HTERT RPE-1 (cell line): ENCODE data around the gene HINT2.

Experiments used
- in situ Hi-C: fragments of 300-500 bp; cut with MboI; formaldehyde crosslinking; loops from 4 replicates; pipeline ENCODE4 v1.14.3; 2020; ENCODE audit warnings: low sequenced_read_pairs

HINT2 gene

GRCh38 chr9:35814841-35815543 is at the start of gene HINT2:
Gene HINT2 (minus strand): TSS chr9:35815042. CDS start chr9:35814979, 63 bp downstream.
- in situ Hi-C loops: no loop called here

DNA sequence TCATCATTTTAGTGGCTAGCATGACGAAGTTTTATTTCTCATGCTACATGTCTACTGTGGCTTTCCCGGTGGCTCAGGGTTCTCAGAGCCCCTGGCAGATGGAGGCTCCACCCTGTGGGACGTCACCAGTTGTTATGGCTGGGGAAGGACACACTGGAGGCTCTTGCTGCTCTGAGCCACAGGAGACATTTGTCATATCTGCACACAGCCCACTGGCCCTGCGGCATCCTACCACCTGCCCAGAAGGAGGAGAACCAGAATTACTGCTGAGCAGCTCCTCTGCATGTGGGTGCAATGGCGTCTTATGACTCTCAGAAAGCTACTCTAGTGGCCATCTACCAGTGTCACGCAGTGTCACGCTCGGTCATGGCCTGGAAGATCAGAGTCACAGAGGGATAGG is 48.7 kb upstream of the HINT2 start:
- in situ Hi-C loops: no loop called here

GRCh38 chr9:35862328-35862727 is 47.5 kb upstream of the HINT2 start:
- in situ Hi-C loops: no loop called here

DNA sequence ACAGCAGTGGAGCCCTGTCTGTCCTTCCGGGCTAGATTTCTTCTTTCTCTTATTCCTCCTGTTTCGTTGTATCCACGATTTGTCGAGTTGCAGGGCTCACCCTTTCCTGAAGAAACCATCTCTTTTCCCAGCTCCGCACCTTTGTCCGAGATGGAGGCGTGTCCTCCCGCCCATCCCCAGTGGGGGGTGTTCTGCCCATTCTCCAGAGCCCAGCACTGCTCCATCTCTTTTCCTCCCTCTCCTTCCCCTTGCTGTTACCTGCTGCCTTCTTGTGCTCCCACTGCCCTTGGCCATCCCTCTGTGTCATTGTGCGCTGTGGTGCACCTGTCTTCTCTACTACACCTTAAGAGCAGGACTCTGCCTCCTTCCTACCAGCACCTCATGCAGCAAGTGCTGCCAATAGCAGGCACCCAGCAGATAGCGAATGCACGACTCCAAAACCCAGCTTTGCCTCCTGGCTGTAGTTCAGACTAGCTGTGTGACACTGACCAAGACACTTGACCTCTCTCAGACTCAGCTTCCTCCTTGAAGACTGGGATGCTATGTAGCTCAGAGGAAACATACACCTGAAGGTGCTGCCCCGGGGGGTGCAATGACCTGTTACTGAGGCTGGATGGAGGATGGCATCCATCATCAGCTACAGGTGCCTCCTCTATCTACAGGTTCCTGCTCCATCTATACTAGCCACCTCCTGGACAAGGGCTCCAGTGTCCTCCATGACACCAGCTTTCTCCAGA is 46.5 kb upstream of the HINT2 start:
- in situ Hi-C loops: no loop called here

DNA sequence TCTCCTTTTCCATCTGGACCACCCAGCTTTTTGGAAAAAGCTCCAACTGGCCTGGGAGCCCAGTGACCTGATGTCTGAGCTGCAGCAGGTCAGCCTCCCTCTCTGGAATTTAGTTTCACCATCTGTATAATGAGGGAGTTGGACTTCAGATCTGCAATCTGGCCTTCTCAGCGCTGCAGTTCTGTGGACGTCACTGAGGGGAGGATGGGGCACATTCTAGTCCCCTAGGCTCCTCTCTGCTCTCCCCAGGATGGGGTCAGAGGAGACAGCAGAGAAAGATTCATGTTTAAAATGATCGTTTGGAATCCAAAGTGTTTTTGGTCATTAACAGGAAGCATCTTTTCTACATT is 45.1 kb upstream of the HINT2 start:
- in situ Hi-C loops: no loop called here

DNA sequence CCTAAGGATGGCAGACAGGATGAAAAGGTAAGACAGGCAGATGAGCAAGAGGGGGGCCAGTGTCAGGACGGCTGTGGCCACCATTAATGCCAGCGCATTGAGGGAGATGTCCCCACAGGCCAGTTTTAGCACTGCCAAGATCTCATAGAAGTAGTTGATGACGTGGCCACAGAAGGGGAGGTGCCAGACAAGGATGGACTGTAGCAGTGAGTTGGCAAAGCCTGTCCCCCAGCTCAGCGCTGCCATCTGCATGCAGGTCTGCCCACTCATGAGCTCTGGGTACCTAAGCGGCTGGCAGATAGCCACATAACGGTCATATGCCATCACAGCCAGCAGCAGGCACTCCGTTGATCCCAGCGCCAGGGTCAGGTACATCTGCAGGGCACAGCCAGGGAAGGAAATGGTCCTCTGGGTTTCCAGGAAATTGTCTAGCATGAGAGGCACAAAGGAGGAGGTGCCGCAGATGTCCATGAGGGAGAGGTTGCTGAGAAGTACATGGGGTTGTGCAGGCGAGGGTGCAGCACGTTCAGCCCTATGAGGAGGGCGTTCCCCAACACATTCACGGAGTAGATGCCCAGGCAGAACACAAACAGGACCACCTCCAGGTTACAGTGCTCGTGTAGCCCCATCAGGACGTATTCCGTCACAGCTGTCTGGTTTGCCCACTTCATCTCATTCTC is 44.6 kb upstream of the HINT2 start:
- in situ Hi-C loops: no loop called here

DNA sequence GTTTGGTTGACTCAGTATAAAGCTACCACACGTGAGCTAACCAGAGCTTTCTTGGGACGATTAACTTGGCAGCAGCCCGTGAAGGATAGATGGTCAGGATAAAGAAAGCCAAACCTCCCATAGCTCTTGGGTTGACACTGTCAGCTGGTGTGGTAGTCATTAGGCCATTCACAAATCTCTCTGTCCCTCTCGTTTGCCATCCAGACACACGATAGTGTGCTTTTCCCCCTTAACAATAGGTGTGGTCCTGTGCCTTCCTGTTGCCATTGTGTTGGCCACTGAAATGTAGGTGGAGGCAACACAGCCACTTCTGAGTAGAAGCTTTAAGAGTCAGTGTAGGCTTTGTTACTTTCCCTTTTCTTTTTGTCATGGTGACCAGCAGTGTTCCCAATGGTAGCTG is 43.6 kb upstream of the HINT2 start:
- in situ Hi-C loops: no loop called here

- in situ Hi-C loops: no loop called here
Measured at GRCh38 chr9:35856882-35857281, 42.0 kb upstream of the HINT2 start.

DNA sequence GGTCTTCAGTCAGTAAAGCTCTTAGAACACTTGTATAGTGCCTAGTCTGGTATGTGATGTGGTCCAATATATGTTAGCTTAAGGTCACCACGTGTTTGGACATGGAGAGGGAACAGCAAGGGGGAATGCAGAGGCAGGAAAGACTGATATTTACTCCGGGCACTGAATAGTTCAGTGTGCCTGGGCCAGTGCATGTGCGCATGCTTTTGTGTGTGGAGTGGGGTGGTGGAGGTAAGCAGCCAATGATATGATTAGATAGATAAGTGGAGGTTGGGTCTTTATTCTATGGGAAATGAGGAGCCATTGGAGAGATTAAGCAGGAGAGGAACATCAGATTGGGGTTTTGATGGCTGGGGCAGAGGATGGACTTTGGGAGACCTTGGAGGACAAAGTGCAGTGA is 41.4 kb upstream of the HINT2 start:
- in situ Hi-C loops: no loop called here

- in situ Hi-C loops: no loop called here
Measured at GRCh38 chr9:35854091-35854762, 39.4 kb upstream of the HINT2 start.

- in situ Hi-C loops: no loop called here
Measured at GRCh38 chr9:35852876-35853865, 38.3 kb upstream of the HINT2 start.

DNA sequence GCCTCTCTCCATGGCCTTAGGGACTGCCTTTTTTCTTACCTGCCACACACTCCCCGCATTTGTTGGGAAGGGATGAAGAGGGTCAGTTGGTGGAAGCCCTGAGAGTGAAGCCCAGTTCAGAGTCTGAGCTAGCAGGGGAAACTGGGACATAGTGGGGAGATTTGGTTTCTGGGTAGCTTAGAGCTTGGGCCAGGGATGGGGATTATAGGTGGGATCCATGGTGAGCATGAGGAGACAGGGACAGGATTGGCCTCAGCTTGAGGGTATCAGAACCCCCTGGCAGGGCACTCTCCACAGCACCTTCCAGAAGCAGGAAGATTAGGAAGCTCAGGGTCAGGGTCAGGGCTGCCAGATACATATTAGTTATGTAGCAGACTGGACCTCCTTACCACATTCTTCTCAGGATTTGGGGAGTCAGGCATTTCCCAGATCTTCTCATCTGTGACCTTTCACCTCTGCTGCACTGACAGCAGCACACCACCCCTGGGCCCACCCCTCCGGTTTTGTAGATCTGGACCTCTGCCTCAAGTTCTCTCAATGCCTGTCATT is 37.5 kb upstream of the HINT2 start:
- in situ Hi-C loops: no loop called here

DNA sequence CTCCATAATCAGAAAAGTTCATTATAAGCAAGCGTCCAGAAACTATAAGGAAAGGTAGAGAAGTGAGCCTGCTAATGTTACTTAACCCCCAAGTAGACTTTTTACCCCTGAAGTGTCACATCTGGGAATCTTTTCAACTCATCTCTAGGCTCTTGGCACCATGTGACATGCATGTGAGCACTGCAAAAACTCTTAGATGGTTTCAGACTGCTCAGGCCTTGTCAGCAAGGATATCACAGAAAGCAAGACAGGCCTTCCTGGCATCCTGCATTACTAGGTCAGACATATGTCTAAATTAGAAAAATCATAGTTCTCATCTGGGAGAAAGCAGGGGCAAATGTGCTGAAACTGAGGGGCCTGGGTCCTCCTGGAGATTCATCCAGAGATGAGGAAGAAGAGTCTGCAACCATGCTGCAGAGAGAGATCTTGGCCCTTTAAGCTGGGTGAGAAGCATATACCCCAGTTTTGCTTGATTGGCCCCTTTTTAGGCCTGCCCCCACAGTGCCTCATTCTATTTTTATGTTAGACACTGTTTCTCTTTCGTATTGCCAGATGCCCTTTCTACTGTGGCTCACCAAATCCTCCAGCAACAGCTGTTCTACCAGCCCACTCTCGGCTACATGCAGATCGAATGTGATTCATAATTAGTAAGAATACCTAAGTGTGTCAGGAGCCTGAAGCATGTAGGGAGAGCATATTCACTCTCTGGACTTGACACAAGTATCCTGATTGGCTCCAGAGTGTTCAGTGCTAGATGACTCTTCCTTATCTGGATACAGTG is 33.1 kb upstream of the HINT2 start:
- in situ Hi-C loops: no loop called here

- in situ Hi-C loops: no loop called here
Measured at GRCh38 chr9:35845824-35846771, 31.3 kb upstream of the HINT2 start.

- in situ Hi-C loops: no loop called here
Measured at GRCh38 chr9:35844628-35845270, 29.9 kb upstream of the HINT2 start.

DNA sequence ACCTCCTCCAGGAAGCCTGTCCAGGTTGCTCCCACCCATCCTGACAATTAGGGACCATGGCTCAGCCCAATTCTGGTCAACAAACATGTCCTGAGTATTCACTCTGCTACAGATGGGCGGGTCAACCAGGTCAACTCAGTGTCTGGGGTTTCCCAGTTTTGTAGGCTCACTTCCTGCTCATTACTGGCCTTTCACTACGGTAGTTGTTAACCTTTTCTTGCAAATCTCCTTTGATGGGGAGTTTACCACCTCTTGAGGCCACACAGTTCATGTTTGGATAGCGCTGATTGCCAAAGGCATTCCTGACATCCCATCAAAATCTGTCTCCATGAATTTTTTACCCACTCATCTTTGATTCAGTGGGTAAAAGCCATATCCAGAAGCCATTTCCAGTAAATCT is 28.0 kb upstream of the HINT2 start:
- in situ Hi-C loops: no loop called here

- in situ Hi-C loops: no loop called here
Measured at GRCh38 chr9:35842020-35842745, 27.3 kb upstream of the HINT2 start.
